T-helper 9 cell (primary cell): ENCODE results near the gene SEZ6L.

Experiments
- DNase-seq: peaks from one replicate; pipeline ENCODE4 v3.0.0-alpha.2; 2020

Gene SEZ6L

GRCh38 chr22:26246552-26246951, 77.3 kb downstream of the SEZ6L start:
- no peak for DNase-seq

- no peak for DNase-seq
These were observed 82.6 kb downstream of the SEZ6L start for GRCh38 chr22:26251869-26252268.

GRCh38 chr22:26259510-26259909, 90.2 kb downstream of the SEZ6L start:
- no peak for DNase-seq

GRCh38 chr22:26264162-26264561, 94.9 kb downstream of the SEZ6L start:
- DNase-seq, result no peak

GRCh38 chr22:26265281-26265680, 96.0 kb downstream of the SEZ6L start:
- no peak for DNase-seq

- DNase-seq, result no peak
These were observed 96.6 kb downstream of the SEZ6L start for GRCh38 chr22:26265909-26266308.

GRCh38 chr22:26267856-26268255, 98.6 kb downstream of the SEZ6L start:
- no peak for DNase-seq

GRCh38 chr22:26269572-26269971, 100.3 kb downstream of the SEZ6L start:
- DNase-seq, result no peak

GRCh38 chr22:26271427-26271826, 102.2 kb downstream of the SEZ6L start:
- no peak for DNase-seq

GRCh38 chr22:26273011-26273675, 103.9 kb downstream of the SEZ6L start:
- no peak for DNase-seq

- DNase-seq, result no peak
These were observed 107.4 kb downstream of the SEZ6L start for GRCh38 chr22:26276529-26277160.

GRCh38 chr22:26281941-26282340, 112.7 kb downstream of the SEZ6L start:
- DNase-seq, result no peak

GRCh38 chr22:26283330-26283729, 114.1 kb downstream of the SEZ6L start:
- no peak for DNase-seq

- DNase-seq, result no peak
These were observed 116.4 kb downstream of the SEZ6L start for GRCh38 chr22:26285632-26286031.

GRCh38 chr22:26286091-26286820, 117.0 kb downstream of the SEZ6L start:
- DNase-seq, result no peak

- no peak for DNase-seq
These were observed 118.3 kb downstream of the SEZ6L start for GRCh38 chr22:26287382-26288225.

- DNase-seq, result no peak
These were observed 120.4 kb downstream of the SEZ6L start for GRCh38 chr22:26289611-26290101.

- no peak for DNase-seq
These were observed 122.8 kb downstream of the SEZ6L start for GRCh38 chr22:26291940-26292666.

- no peak for DNase-seq
These were observed 123.4 kb downstream of the SEZ6L start for GRCh38 chr22:26292667-26292995.

- no peak for DNase-seq
These were observed 126.4 kb downstream of the SEZ6L start for GRCh38 chr22:26295563-26296126.

- no peak for DNase-seq
These were observed 129.5 kb downstream of the SEZ6L start for GRCh38 chr22:26298605-26299310.
